T-cell (primary cell): Measurements from ENCODE around the gene MAOA. TPM values are rescaled to one million over a fixed set of nuclear protein-coding genes. Genes with fewer than 3 reads are reported as not detected.

Experiments used
- ATAC-seq, 4 experiments: fragments of 200-7000 bp in 3 of 4; fragments of 150-1000 bp in 1 of 4; cut with Tn5 transposase; replicated peaks in 1 of 4; 1 replicate in 3 of 4; 2 replicates in 1 of 4; pipeline ENCODE4 v1.10.0; 2021; ENCODE audit warnings: moderate library complexity in 3 of 4, mild to moderate bottlenecking in 2 of 4, moderate number of reproducible peaks in 1 of 4
- CTCF ChIA-PET, 2 donors: fragments of 300-600 bp; sonication (Branson Sonifier 250); formaldehyde crosslinking; loops; one replicate each; lab custom pipeline; 2022; ENCODE audit warnings: antibody characterized with exemption in 2 of 2; lab: Charles Lee
- POLR2A ChIA-PET, 2 donors: fragments of 300-600 bp; sonication (Branson Sonifier 250); formaldehyde crosslinking; loops; one replicate each; lab custom pipeline; 2022; ENCODE audit warnings: antibody characterized with exemption in 2 of 2; lab: Charles Lee
- DNase-seq, 35 experiments: peaks; one replicate each; pipeline versions ENCODE4 v3.0.0 to v3.0.0-alpha.2; 2013 to 2023
- H3K27ac ChIP-seq: one replicate; pipeline ENCODE4 v1.5.1; 2013; ENCODE audit warnings: low read length
- H3K27me3 ChIP-seq, 2 experiments: replicated peaks in 1 of 2; 1 replicate in 1 of 2; 2 replicates in 1 of 2; pipeline versions ENCODE4 v1.6.1 to v1.7.0; 2013; ENCODE audit warnings: low read length in 1 of 2, mixed read lengths in 1 of 2; ENCODE audit not compliant: control insufficient read depth in 2 of 2, insufficient read depth in 2 of 2; ENCODE audit errors: extremely low read depth in 1 of 2
- H3K36me3 ChIP-seq, 2 donors: 1 replicate in 1 of 2; 2 replicates in 1 of 2; pipeline versions ENCODE4 v1.6.1 to v1.7.0; 2013; ENCODE audit warnings: low read length in 1 of 2; ENCODE audit not compliant: control insufficient read depth in 2 of 2, insufficient read depth in 1 of 2; ENCODE audit errors: extremely low read depth in 1 of 2
- H3K4me1 ChIP-seq, 2 experiments: 1 replicate in 1 of 2; 2 replicates in 1 of 2; pipeline versions ENCODE4 v1.6.1 to v1.7.0; 2013; ENCODE audit warnings: low read length in 2 of 2, mixed read lengths in 1 of 2; ENCODE audit not compliant: insufficient read depth in 2 of 2, control insufficient read depth in 1 of 2; ENCODE audit errors: extremely low read depth in 1 of 2
- H3K4me3 ChIP-seq, 2 donors: 1 replicate in 1 of 2; 2 replicates in 1 of 2; pipeline versions ENCODE4 v1.5.1 to v1.7.0; 2013; ENCODE audit warnings: mild to moderate bottlenecking in 2 of 2, low read length in 1 of 2, moderate library complexity in 1 of 2; ENCODE audit not compliant: control insufficient read depth in 1 of 2; ENCODE audit errors: extremely low read depth in 1 of 2
- H3K9me3 ChIP-seq: 2 replicates; pipeline ENCODE4 v1.7.0; 2013
- H3K27ac Mint-ChIP-seq, 2 donors: one replicate each; pipeline ENCODE4 v1.8.0; 2020 to 2021; ENCODE audit warnings: mild to moderate bottlenecking in 2 of 2, mixed read lengths in 2 of 2
- H3K27me3 Mint-ChIP-seq, 2 donors: one replicate each; pipeline ENCODE4 v1.8.0; 2021 to 2022; ENCODE audit warnings: mixed read lengths in 2 of 2
- H3K36me3 Mint-ChIP-seq: one replicate; pipeline ENCODE4 v1.8.0; 2021; ENCODE audit warnings: mixed read lengths
- H3K4me1 Mint-ChIP-seq, 3 donors: one replicate each; pipeline ENCODE4 v1.8.0; 2020 to 2022; ENCODE audit warnings: mixed read lengths in 3 of 3, mild to moderate bottlenecking in 1 of 3
- H3K4me3 Mint-ChIP-seq, 3 donors: one replicate each; pipeline ENCODE4 v1.8.0; 2020 to 2022; ENCODE audit warnings: mild to moderate bottlenecking in 3 of 3, mixed read lengths in 3 of 3, moderate library complexity in 3 of 3
- H3K9me3 Mint-ChIP-seq, 3 donors: one replicate each; pipeline ENCODE4 v1.8.0; 2020 to 2022; ENCODE audit warnings: mixed read lengths in 3 of 3
- WGBS: methylation state at CpG from one replicate; pipeline ENCODE4 v1.1.5; 2013; ENCODE audit warnings: missing lambda C conversion rate; ENCODE audit not compliant: insufficient coverage; 5-methylcytosine and 5-hydroxymethylcytosine counted together
- total RNA-seq, 35 experiments: library from RNA in 6 of 35; stranded (reverse) in 6 of 35; fragments of 120-200 nt in 1 of 35; gene quantifications; one replicate each; pipeline versions ENCODE4 v1.2.1 to v1.2.4 and lab custom pipeline; 2013 to 2026

MAOA gene
- total RNA-seq, 5 donors from 2014 or later (not counting 1 experiment from before 2014, with no cell fraction given) = 0.08 to 0.55 (median 0.37) TPM; not detected in 1

- H3K27me3 Mint-ChIP-seq = peaks cover 0 to 21% of the 10 kb centered on the region in 2 donors
- ChIA-PET POLR2A (no interaction called here), CTCF (interaction anchor here in 1 of 2 donors (0.6 kb wide), 1 partner anchor 189 kb away, joined by 3 read pairs; no protein-coding TSS in a partner anchor)
- H3K4me3 Mint-ChIP-seq = no peak overlapping the region
- H3K9me3 ChIP-seq = no peaks in the 10 kb centered on the region
- H3K9me3 Mint-ChIP-seq = no peaks in the 10 kb centered on the region
- no peaks in the 10 kb centered on the region for H3K36me3 ChIP-seq
- 71% methylated on average over 2 of the region's 3 CpGs for WGBS
- no peaks in the 10 kb centered on the region for H3K36me3 Mint-ChIP-seq
- H3K4me1 Mint-ChIP-seq = peaks cover 0 to 3% (median 0%) of the 10 kb centered on the region in 3 donors
- no peak for ATAC-seq
- no peaks in the 10 kb centered on the region for H3K4me1 ChIP-seq
- no peak overlapping the region for H3K4me3 ChIP-seq
- no peak overlapping the region for H3K27ac ChIP-seq
- no peak for DNase-seq
- H3K27me3 ChIP-seq = no peaks in the 10 kb centered on the region
- H3K27ac Mint-ChIP-seq = no peak overlapping the region
These were observed 97.5 kb downstream of the MAOA start for GRCh38 chrX:43753637-43754036.

GRCh38 chrX:43756076-43756475 is 100.0 kb downstream of the MAOA start:
- POLR2A ChIA-PET = no interaction called here
- Mint-ChIP-seq H3K9me3 (no peaks in the 10 kb centered on the region), H3K36me3 (no peaks in the 10 kb centered on the region), H3K4me1 (no peaks in the 10 kb centered on the region), H3K4me3 (no peak overlapping the region), H3K27me3 (peaks cover 0 to 22% of the 10 kb centered on the region in 2 donors), H3K27ac (no peak overlapping the region)
- no peak for ATAC-seq
- Histone ChIP-seq H3K36me3 (no peaks in the 10 kb centered on the region), H3K4me3 (no peak overlapping the region), H3K27me3 (no peaks in the 10 kb centered on the region), H3K4me1 (no peaks in the 10 kb centered on the region), H3K27ac (no peak overlapping the region), H3K9me3 (no peaks in the 10 kb centered on the region)
- CTCF ChIA-PET = interaction anchor here in 1 of 2 donors (0.5 to 0.6 kb wide), 2 partner anchors 26 to 254 kb away, joined by 4 to 5 read pairs; no protein-coding TSS in a partner anchor
- 83% methylated on average over 2 of the region's 5 CpGs for WGBS
- DNase-seq = no peak

- no peaks in the 10 kb centered on the region for H3K36me3 ChIP-seq
- Mint-ChIP-seq H3K9me3 (no peaks in the 10 kb centered on the region), H3K4me3 (no peak overlapping the region), H3K4me1 (no peaks in the 10 kb centered on the region), H3K27me3 (peaks cover 0 to 28% of the 10 kb centered on the region in 2 donors), H3K36me3 (no peaks in the 10 kb centered on the region), H3K27ac (no peak overlapping the region)
- no peaks in the 10 kb centered on the region for H3K27me3 ChIP-seq
- 25% methylated on average over 2 of the region's 7 CpGs for WGBS
- CTCF ChIA-PET = no interaction called here
- no peaks in the 10 kb centered on the region for H3K4me1 ChIP-seq
- no peak overlapping the region for H3K4me3 ChIP-seq
- H3K9me3 ChIP-seq = no peaks in the 10 kb centered on the region
- ATAC-seq = no peak
- DNase-seq = no peak
- POLR2A ChIA-PET = no interaction called here
- H3K27ac ChIP-seq = no peak overlapping the region
These were observed 101.9 kb downstream of the MAOA start for GRCh38 chrX:43758044-43758443.

- no peak overlapping the region for H3K4me3 ChIP-seq
- H3K36me3 ChIP-seq = no peaks in the 10 kb centered on the region
- Mint-ChIP-seq H3K4me1 (no peaks in the 10 kb centered on the region), H3K27ac (no peak overlapping the region), H3K4me3 (no peak overlapping the region), H3K27me3 (peaks cover 3 to 10% of the 10 kb centered on the region in 2 donors), H3K36me3 (no peaks in the 10 kb centered on the region), H3K9me3 (no peaks in the 10 kb centered on the region)
- WGBS = no CpG with 5 or more reads among the region's 5 CpGs
- no peak overlapping the region for H3K27ac ChIP-seq
- ATAC-seq (no peak), DNase-seq (no peak)
- H3K4me1 ChIP-seq = no peaks in the 10 kb centered on the region
- POLR2A ChIA-PET = no interaction called here
- CTCF ChIA-PET = no interaction called here
- H3K9me3 ChIP-seq = no peaks in the 10 kb centered on the region
- H3K27me3 ChIP-seq = no peaks in the 10 kb centered on the region
These were observed 130.0 kb downstream of the MAOA start for GRCh38 chrX:43785930-43786591.

Other genes with a start within 250 kb of the MAOA start
- under 1 TPM in 3 of 5 donors, not detected in 2; 0.13 to 0.20 (median 0.16) TPM for gene MAOB, start 226.2 kb downstream of the MAOA start, total RNA-seq